ENCODE data around the gene BMP10.

- no peak for TF ChIP-seq CTCF (IDR thresholded peaks at IDR 0.05; ENCODE audit: low read depth, low read length, poor library complexity, severe bottlenecking)
- TF ChIP-seq EZH2phosphoT487 (IDR thresholded peaks at IDR 0.05; ENCODE audit: borderline replicate concordance, low read length) = no peak
Observed at GRCh38 chr2:68857202-68857845, 13.9 kb downstream of the BMP10 start.

Measured in DOHH2 (cell line).